Calu3 (cell line): ENCODE data around the gene MAMDC4. TPM values are rescaled to one million over a fixed set of nuclear protein-coding genes. Genes with fewer than 3 reads are reported as not detected.
"Not testable (repeated sequence)": the region's sequence is repeated elsewhere in the genome, so short reads cannot be mapped to it uniquely, and the experiment has no call there.

Experiments used
- BruUV-seq: library from RNA; stranded (reverse); fragments of 400-500 nt; replicated peaks from 2 replicates; lab custom pipeline; 2021; lab: Mats Ljungman, UMichigan
- CTCF ChIA-PET: fragments of 300-600 bp; sonication (Branson Sonifier 250); formaldehyde crosslinking; loops from one replicate; lab custom pipeline; 2022; ENCODE audit warnings: antibody characterized with exemption; lab: Charles Lee
- DNase-seq: peaks from one replicate; pipeline ENCODE4 v3.0.0; 2022
- H3K27ac Mint-ChIP-seq: one replicate; pipeline ENCODE4 v1.8.0; 2022; ENCODE audit warnings: mixed read lengths; ENCODE audit not compliant: unreplicated experiment
- H3K27me3 Mint-ChIP-seq: one replicate; pipeline ENCODE4 v1.8.0; 2022; ENCODE audit warnings: mixed read lengths; ENCODE audit not compliant: unreplicated experiment
- H3K36me3 Mint-ChIP-seq: one replicate; pipeline ENCODE4 v1.8.0; 2022; ENCODE audit warnings: mild to moderate bottlenecking, moderate library complexity, mixed read lengths; ENCODE audit not compliant: insufficient read depth, unreplicated experiment
- H3K4me1 Mint-ChIP-seq: one replicate; pipeline ENCODE4 v1.8.0; 2022; ENCODE audit warnings: mild to moderate bottlenecking, low read depth, mixed read lengths; ENCODE audit not compliant: unreplicated experiment
- H3K4me3 Mint-ChIP-seq: one replicate; pipeline ENCODE4 v1.8.0; 2022; ENCODE audit warnings: mild to moderate bottlenecking, low read depth, moderate library complexity, mixed read lengths; ENCODE audit not compliant: unreplicated experiment
- H3K9me3 Mint-ChIP-seq: one replicate; pipeline ENCODE4 v1.8.0; 2022; ENCODE audit warnings: low read depth, mixed read lengths; ENCODE audit not compliant: unreplicated experiment
- CTCF ChIP-seq: fragments of 200-600 bp; IDR thresholded peaks from one replicate; pipeline ENCODE4 v1.8.0; 2022; ENCODE audit warnings: antibody characterized with exemption; ENCODE audit not compliant: unreplicated experiment
- intact Hi-C: fragments of 100-400 bp; cut with micrococcal nuclease; formaldehyde crosslinking; loops from one replicate; pipeline ENCODE4 v1.10.0; 2022; ENCODE audit not compliant: unreplicated experiment
- total RNA-seq: library from RNA; stranded (reverse); gene quantifications from 2 replicates; pipeline ENCODE4 v1.2.3, GENCODE V29; 2022

The MAMDC4 gene
- total RNA-seq, 1 experiment from 2014 or later, result 3.6 TPM

GRCh38 chr9:136843801-136844740, 8.1 kb upstream of the MAMDC4 start:
- peak; percentile 66 for TF ChIP-seq CTCF
- H3K27me3 Mint-ChIP-seq, intact Hi-C loops, H3K9me3 Mint-ChIP-seq, BruUV-seq, H3K27ac Mint-ChIP-seq: not testable (repeated sequence)
- CTCF ChIA-PET, result interaction anchor here (1.6 kb wide), 1 partner anchor 191 kb away, joined by 4 read pairs; no protein-coding TSS in a partner anchor
- peaks cover 13% of the 10 kb centered on the region for H3K4me1 Mint-ChIP-seq
- H3K36me3 Mint-ChIP-seq, result peaks cover 54% of the 10 kb centered on the region
- peak; percentile 61 for DNase-seq
- peak overlapping the region; percentile 64 for H3K4me3 Mint-ChIP-seq

GRCh38 chr9:136844761-136845464, 7.2 kb upstream of the MAMDC4 start:
- Mint-ChIP-seq H3K36me3 (peaks cover 62% of the 10 kb centered on the region), H3K27ac (no peak overlapping the region), H3K4me1 (peaks cover 9% of the 10 kb centered on the region), H3K4me3 (no peak overlapping the region), H3K9me3 (no peaks in the 10 kb centered on the region), H3K27me3 (no peaks in the 10 kb centered on the region)
- DNase-seq, result no peak
- no TSS peak for BruUV-seq
- intact Hi-C loops, result no loop called here
- CTCF ChIA-PET, result no interaction called here
- no peak for TF ChIP-seq CTCF

GRCh38 chr9:136845465-136846260, 6.5 kb upstream of the MAMDC4 start:
- no peaks in the 10 kb centered on the region for H3K27me3 Mint-ChIP-seq
- no peak for TF ChIP-seq CTCF
- no peak for DNase-seq
- H3K4me1 Mint-ChIP-seq, result peaks cover 5% of the 10 kb centered on the region
- intact Hi-C loops, result no loop called here
- peaks cover 68% of the 10 kb centered on the region for H3K36me3 Mint-ChIP-seq
- H3K4me3 Mint-ChIP-seq, result no peak overlapping the region
- CTCF ChIA-PET, result no interaction called here
- no TSS peak for BruUV-seq
- H3K27ac Mint-ChIP-seq, result no peak overlapping the region
- H3K9me3 Mint-ChIP-seq, result no peaks in the 10 kb centered on the region
